NB4 (cell line): ENCODE data around the gene GREB1.

Source experiments
- POLR2A ChIP-seq: IDR thresholded peaks from 2 replicates; pipeline ENCODE4 v1.6.1; 2011; ENCODE audit warnings: mild to moderate bottlenecking; ENCODE audit not compliant: insufficient read length; ENCODE audit errors: extremely low read depth
- TF ChIP-seq, protein P1 (sequence below): IDR thresholded peaks from one replicate; pipeline ENCODE4 v1.5.1; 2012; ENCODE audit warnings: low read depth, low read length

DNA sequence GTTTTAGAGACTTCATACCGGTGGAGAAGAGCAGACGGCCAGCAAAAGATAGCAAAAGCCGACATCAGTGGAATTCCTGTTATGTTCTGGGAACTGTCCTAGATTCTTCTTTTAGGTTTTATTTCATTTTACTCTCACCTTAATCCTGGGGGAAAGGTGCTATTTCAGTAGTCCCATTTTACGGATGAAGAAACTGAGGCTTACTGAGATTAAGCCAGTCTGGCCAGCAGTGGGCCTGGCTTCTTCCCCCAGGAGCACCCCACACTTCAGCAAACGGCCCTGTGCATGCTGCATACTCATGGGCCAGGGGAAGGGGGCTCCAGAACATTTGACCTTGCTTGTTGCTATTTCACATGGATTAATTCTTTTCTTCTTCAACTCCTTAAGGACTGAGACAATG is 79.5 kb downstream of the GREB1 start:
- TF ChIP-seq, protein P1, sequence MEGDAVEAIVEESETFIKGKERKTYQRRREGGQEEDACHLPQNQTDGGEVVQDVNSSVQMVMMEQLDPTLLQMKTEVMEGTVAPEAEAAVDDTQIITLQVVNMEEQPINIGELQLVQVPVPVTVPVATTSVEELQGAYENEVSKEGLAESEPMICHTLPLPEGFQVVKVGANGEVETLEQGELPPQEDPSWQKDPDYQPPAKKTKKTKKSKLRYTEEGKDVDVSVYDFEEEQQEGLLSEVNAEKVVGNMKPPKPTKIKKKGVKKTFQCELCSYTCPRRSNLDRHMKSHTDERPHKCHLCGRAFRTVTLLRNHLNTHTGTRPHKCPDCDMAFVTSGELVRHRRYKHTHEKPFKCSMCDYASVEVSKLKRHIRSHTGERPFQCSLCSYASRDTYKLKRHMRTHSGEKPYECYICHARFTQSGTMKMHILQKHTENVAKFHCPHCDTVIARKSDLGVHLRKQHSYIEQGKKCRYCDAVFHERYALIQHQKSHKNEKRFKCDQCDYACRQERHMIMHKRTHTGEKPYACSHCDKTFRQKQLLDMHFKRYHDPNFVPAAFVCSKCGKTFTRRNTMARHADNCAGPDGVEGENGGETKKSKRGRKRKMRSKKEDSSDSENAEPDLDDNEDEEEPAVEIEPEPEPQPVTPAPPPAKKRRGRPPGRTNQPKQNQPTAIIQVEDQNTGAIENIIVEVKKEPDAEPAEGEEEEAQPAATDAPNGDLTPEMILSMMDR, result no peak
- TF ChIP-seq POLR2A, result no peak
